Smooth muscle cell of the umbilical artery (primary cell): ENCODE data around the gene IL10. TPM values are rescaled to one million over a fixed set of nuclear protein-coding genes. Genes with fewer than 3 reads are reported as not detected.

Experiments used
- total RNA-seq: library from RNA; depleted of rRNA; stranded (reverse); fragments of >200 nt; gene quantifications from 2 replicates; pipeline ENCODE4 v1.2.3, GENCODE V29; 2014

Gene IL10
- total RNA-seq: not detected in 2 replicates

DNA sequence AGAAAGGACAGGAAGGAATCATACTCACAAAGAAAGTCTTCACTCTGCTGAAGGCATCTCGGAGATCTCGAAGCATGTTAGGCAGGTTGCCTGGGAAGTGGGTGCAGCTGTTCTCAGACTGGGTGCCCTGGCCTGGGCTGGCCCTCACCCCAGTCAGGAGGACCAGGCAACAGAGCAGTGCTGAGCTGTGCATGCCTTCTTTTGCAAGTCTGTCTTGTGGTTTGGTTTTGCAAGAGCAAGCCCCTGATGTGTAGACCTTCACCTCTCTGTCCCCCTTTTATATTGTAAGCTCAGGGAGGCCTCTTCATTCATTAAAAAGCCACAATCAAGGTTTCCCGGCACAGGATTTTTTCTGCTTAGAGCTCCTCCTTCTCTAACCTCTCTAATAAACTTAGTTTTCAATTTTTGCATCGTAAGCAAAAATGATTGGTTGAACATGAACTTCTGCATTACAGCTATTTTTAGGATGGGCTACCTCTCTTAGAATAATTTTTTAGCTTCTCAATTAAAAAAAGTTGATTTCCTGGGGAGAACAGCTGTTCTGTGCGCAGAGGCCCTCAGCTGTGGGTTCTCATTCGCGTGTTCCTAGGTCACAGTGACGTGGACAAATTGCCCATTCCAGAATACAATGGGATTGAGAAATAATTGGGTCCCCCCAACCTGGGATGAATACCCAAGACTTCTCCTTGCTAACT is at the start of gene IL10:
IL10 (minus strand) TSS at position 252 of the 695 bp plus-strand sequence; CDS start at position 193, 59 bp downstream.

DNA sequence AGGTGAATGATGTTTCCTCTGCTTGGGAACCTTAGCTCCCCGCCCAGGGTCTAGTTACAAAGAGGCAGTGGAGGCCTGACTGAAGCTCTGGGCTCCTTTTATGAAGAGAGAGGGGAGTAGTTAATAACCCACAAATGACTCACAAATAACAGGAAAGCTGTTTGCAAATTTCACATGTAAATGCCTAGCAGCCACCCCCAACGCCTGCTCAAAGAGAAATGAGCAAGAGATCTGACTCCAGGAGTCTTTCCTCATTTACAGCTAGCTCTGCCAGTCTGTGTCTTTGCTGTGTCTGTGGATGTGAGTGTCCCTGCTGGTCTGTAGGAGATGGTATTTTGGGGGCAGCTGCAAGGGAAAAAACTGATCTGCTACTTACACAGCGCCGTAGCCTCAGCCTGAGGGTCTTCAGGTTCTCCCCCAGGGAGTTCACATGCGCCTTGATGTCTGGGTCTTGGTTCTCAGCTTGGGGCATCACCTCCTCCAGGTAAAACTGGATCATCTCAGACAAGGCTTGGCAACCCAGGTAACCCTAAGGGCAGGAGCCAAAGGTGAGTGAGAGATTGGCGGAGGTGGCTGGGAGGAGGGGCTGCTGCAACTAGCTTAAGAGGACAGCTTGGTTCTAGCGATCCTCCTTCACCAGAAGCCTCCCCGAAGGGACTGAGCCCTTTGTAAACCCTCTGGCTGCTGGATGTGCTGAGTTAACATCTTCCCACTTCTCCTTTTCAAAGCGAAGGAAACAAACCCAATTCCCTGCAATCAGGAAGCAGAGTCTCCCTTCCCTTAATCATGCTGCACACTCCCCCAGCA is 1.6 kb downstream of the IL10 start, which contains the start of gene IL19:
IL19 (plus strand) TSS at position 243 of the 807 bp plus-strand sequence. CDS start 65,890 bp downstream, outside the sequence.

Other genes starting within 250 kb of the IL10 start
- 47.4 and 53.2 TPM in 2 replicates for gene EIF2D, start 160.0 kb downstream of the IL10 start, total RNA-seq
- 27.6 and 34.5 TPM in 2 replicates for gene DYRK3, start 137.0 kb downstream of the IL10 start, total RNA-seq
- gene MAPKAPK2, start 87.6 kb downstream of the IL10 start, total RNA-seq: 32.1 and 52.4 TPM in 2 replicates
- not detected in 2 replicates for gene IL19, start 1.7 kb downstream of the IL10 start, total RNA-seq
- not detected in 2 replicates for gene IL20, start 93.1 kb upstream of the IL10 start, total RNA-seq
- not detected in 2 replicates for gene IL24, start 124.9 kb upstream of the IL10 start, total RNA-seq
- gene FCMR, start 149.4 kb upstream of the IL10 start, total RNA-seq: not detected in 2 replicates
- not detected in 2 replicates for gene PIGR, start 174.0 kb upstream of the IL10 start, total RNA-seq
- not detected in 2 replicates for gene FCAMR, start 198.0 kb upstream of the IL10 start, total RNA-seq